Activated CD4-positive, alpha-beta T cell treated with anti-CD3 and anti-CD28 coated beads, Interleukin-2, amount 50 U/mL, for 24 hours (primary cell): ENCODE measurements around the gene DOK6.

Experiments used
- DNase-seq, 2 donors: peaks; one replicate each; pipeline ENCODE4 v3.0.0-alpha.2; 2020; ENCODE audit warnings: low read depth in 1 of 2, low spot score in 1 of 2

Gene DOK6

GRCh38 chr18:69680123-69680522, 279.4 kb downstream of the DOK6 start:
- no peak for DNase-seq

DNA sequence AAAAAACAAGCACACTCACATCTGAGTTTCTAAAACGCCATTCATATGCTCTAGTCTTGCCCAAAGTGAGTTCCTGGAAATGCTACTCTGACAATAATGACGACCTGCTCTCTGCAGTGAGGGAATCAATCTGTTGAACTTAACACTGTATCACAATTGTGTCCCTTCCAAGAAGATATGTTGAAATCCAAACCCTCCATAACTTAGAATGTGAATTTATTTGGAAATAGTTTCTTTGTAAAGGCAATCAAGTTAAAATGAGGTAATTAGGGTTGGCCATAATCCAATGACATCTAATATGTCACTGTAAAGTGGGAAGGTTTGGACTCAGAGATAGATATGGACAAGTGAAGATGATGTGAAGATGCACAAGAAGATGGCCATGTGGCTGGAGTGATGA, 282.5 kb downstream of the DOK6 start:
- DNase-seq = no peak

- DNase-seq = no peak
These were observed 284.1 kb downstream of the DOK6 start for GRCh38 chr18:69684789-69685188.

- no peak for DNase-seq
These were observed 286.2 kb downstream of the DOK6 start for GRCh38 chr18:69686861-69687260.

GRCh38 chr18:69689121-69689759, 288.6 kb downstream of the DOK6 start:
- no peak for DNase-seq

DNA sequence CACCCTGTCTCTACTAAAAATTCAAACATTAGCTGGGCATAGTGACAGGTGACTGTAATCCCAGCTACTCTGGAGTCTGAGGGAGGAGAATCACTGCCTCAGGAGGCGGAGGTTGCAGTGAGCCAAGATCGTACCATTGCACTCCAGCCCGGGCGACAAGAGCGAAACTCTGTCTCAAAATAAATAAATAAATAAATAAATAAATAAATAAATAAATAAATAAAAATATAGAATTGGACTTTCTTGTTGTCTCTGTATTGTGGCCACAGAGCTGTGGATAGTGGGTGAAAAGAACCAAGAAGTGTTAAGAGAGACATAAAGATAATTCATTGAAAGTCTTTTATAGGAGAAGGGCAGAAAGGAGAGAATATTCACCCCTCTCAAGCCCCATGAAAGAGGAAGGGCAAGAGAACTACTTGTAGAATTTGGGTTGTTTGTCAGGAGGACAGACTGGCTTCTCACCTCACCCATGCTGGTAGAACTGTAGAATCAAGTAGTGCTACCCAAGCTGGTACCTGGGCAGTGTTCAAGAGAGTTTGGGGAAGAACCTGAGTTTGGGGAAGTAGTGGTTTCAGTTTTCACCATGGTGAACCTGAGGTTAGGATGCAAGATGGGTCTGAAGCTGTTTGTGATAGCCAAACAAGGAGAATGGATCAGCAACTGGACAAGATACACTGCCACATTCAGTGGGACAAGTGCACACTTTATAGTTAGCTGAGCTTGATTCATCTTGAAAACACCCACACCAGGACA, 290.5 kb downstream of the DOK6 start:
- DNase-seq = no peak

DNA sequence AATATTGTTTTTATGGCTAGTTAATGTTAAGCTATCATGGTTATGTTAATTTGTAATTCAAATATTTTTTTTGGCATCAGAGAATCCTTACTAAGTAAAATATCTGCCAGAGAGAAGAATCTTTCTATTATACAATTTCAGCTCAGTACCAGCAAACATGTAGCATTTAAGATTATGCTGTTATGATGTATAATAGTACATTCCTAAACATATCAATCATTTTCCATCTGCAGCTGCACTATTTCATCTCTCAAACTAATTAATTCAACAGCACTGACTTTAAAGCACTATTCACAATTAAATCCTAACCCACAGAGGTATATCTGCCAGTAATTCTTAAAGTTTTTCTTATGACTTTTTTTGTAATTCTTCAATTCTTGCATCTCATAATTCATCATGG, 296.4 kb downstream of the DOK6 start:
- no peak for DNase-seq

DNA sequence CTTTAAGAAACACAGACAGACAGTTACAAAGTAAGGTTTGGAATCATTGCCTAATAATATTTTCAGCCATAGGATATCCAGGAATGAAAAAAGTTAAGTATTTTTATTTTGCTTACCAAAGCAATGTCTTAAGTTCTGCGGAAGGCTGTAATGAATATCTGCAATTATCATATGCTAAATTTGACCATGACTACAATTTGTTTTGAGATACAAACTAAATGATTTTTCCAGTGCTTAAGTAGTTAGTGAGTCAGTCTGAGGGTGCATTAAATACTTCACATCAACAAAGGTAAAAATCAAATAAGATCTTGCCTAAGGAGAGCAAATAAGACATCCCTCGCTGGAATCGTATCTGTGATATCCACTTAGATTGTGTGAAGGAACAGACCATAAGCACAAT, 297.0 kb downstream of the DOK6 start:
- DNase-seq = no peak

DNA sequence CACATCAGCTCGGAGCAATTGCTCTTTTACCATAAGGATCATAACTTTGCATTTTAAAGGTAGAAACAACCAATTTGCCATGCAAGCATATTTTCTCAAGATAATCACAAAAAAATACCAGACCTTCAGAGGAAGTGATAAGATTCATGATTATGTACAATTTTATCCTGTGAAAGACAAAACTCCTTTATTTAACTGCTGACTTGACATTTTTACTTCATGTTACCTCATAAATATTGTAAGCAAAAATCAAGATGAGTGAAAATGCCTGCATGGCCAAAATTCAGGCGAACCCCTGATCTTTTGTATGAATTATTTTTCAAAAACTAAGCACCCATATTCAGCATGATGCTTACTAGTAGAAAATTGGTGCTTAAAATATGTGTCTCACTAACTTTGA, 300.6 kb downstream of the DOK6 start:
- DNase-seq = no peak

DNA sequence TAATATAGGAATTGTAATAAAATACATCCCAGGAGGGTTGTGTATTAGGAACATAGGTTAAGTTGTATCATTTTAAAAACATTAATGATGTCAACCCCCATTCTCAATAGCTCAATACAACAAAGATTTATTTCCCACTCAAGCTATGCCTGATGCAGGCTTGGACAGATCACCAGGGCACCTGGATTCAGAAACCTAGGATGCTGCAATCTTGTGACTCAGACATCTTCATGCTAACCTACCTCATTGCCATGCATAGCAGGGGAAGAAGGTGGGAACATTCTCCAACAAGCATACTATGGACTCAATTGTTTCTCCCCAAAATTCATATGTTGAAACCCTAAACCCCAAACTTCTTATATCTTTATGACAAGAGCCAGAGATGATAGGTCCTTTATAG, 302.8 kb downstream of the DOK6 start:
- no peak for DNase-seq

DNA sequence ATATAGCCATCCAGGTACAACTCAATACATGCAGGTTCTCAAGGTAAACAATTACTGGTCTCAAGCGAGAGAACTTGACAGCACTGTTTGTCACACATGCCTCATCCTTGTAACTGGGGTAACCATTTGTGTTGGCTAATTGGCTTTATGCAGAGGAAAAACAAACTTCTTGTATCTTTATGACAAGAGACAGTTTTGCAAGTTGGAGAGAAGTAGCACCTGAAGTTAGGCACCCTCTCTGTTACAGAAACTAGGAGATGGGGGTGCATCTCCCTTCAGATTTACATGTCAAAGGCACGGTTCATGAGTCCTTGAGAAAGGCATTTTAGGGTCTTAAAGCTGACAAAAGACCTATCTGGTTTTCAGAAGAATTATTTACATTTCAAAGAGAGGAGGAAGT, 305.3 kb downstream of the DOK6 start:
- DNase-seq = no peak

DNA sequence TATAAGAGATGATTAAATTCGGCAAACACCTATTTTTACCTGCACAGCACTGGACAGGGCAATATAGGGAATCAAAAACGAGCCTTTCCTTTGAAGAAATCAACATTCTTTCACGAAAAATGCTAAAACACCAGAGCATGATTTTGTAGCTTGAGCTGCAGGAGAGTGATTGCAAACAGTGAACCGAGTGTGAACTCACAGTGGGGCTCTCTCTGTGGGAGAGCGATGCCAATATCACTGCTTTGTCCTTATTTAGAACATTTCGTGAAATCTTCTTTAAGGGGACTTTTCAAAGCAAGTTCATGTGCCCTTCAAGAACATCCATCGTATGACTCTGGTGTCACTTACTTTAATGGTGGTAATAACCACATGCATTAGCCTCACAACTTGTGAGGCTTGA, 308.2 kb downstream of the DOK6 start:
- no peak for DNase-seq

GRCh38 chr18:69715191-69715795, 314.6 kb downstream of the DOK6 start:
- no peak for DNase-seq

DNA sequence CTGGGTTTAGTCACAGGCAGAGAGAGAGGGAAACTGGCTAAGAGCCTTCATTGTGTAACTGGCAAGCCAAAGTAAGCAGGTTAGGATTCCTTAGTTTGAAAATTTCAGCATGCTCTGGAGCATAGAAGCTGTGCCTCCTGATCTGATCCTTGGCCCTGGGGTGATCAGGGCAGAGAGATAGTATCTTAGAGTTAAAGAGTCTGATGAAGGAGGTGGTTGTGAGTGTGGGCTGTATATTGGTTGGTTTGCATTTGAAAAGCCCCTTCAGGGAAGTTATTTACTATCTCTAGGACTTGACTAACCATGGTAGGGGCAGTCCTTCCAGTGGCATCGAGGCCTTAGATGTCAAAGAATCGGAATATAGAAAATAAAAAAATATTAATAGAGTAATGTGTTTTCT, 316.9 kb downstream of the DOK6 start:
- no peak for DNase-seq

GRCh38 chr18:69718912-69719547, 318.3 kb downstream of the DOK6 start:
- no peak for DNase-seq

- no peak for DNase-seq
These were observed 319.7 kb downstream of the DOK6 start for GRCh38 chr18:69720422-69720821.

GRCh38 chr18:69723434-69723833, 322.7 kb downstream of the DOK6 start:
- no peak for DNase-seq

- DNase-seq = no peak
These were observed 324.3 kb downstream of the DOK6 start for GRCh38 chr18:69725009-69725408.

GRCh38 chr18:69725855-69726508, 325.3 kb downstream of the DOK6 start:
- no peak for DNase-seq

DNA sequence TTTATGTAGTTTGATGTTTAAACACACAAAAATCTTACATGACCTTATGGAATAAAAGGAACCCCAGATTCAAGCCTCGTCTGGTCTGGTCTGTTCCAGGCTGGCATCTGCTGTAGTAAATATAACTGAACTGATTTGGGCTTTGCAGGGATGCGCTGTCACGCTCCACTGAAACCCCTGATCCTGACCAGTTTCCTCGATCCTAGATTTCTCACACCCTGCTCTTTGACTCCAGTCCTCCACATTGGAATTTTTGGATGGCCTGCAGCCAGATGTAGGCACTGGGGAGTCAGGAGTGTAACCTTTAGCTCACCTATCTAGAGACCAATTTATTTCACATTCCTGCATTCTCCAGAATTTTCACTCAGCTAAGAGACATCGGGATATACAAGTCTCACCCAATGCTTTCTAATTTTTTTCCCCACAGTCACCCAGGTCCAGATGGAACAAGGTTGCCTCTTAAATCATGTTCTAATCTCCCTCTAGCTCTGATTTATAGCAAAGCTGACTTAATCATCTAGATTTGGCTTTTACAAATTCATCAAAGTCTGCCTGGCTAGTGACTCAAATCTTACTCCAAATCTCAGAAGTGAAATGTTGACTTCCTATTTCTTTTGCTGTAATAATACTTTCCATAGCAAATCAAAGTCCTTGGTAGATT, 327.4 kb downstream of the DOK6 start:
- DNase-seq = no peak

- no peak for DNase-seq
These were observed 330.0 kb downstream of the DOK6 start for GRCh38 chr18:69730664-69731063.
